GM12873 (cell line): ENCODE data around the gene CDK14.

Source experiments
- CTCF ChIP-seq: IDR thresholded peaks from 2 replicates; pipeline ENCODE4 v1.5.1; 2012; ENCODE audit warnings: low read depth, mild to moderate bottlenecking, moderate library complexity, low read length, control low read depth; ENCODE audit not compliant: insufficient read depth; ENCODE audit errors: missing control alignments

Gene CDK14

GRCh38 chr7:90939666-90940065 lies 343.5 kb downstream of the CDK14 start:
- no peak for TF ChIP-seq CTCF

- TF ChIP-seq CTCF, result no peak
Measured at GRCh38 chr7:90944021-90944420, 347.9 kb downstream of the CDK14 start.

- no peak for TF ChIP-seq CTCF
Measured at GRCh38 chr7:90945104-90945787, 349.1 kb downstream of the CDK14 start.

- TF ChIP-seq CTCF, result no peak
Measured at GRCh38 chr7:90946730-90947501, 350.8 kb downstream of the CDK14 start.

- TF ChIP-seq CTCF, result no peak
Measured at GRCh38 chr7:90948085-90948484, 352.0 kb downstream of the CDK14 start.

- TF ChIP-seq CTCF, result no peak
Measured at GRCh38 chr7:90951229-90951628, 355.1 kb downstream of the CDK14 start.
